Cardiac muscle cell (in vitro differentiated cells and primary cell): ENCODE measurements around the gene NUP205. TPM values are rescaled to one million over a fixed set of nuclear protein-coding genes. Genes with fewer than 3 reads are reported as not detected.

Experiments
- DNase-seq, 2 donors: peaks; one replicate each; pipeline versions ENCODE4 v3.0.0 to v3.0.0-alpha.2; 2010 to 2017; ENCODE audit warnings: low read depth in 1 of 2, low spot score in 1 of 2
- H3K27ac ChIP-seq: fragments of 200-600 bp; sonication (generic); 2 replicates; pipeline ENCODE4 v1.5.1; 2016
- H3K27me3 ChIP-seq: fragments of 200-600 bp; sonication (generic); 2 replicates; pipeline ENCODE4 v1.6.0; 2016; ENCODE audit warnings: control low read depth
- H3K36me3 ChIP-seq: fragments of 200-600 bp; sonication (generic); 2 replicates; pipeline ENCODE4 v1.5.1; 2016; ENCODE audit warnings: control low read depth
- H3K4me1 ChIP-seq: fragments of 200-600 bp; sonication (generic); 2 replicates; pipeline ENCODE4 v1.8.1; 2017; ENCODE audit warnings: low read depth, mild to moderate bottlenecking, mixed run types
- H3K4me3 ChIP-seq: fragments of 200-600 bp; sonication (generic); 2 replicates; pipeline ENCODE4 v1.5.1; 2016; ENCODE audit warnings: mild to moderate bottlenecking
- H3K9me3 ChIP-seq: fragments of 200-600 bp; sonication (generic); 2 replicates; pipeline ENCODE4 v1.5.1; 2017; ENCODE audit warnings: low read depth, mild to moderate bottlenecking, control low read depth
- polyA plus RNA-seq: library from polyadenylated mRNA; unstranded; fragments of >200 nt; fragmentation: Nextera tagmentation; extraction: Ambion mirVana; gene quantifications from 2 replicates; pipeline ENCODE4 v1.2.1, GENCODE V29; 2016
- total RNA-seq: library from RNA; depleted of rRNA; stranded (reverse); fragments of >200 nt; gene quantifications from 2 replicates; pipeline ENCODE4 v1.2.3, GENCODE V29; 2016
- TF ChIP-seq, protein P1 (sequence below): IDR thresholded peaks from 2 replicates; pipeline ENCODE4 v1.5.1; 2012; ENCODE audit warnings: low read depth, mild to moderate bottlenecking, low read length

Gene NUP205
- total and polyA plus RNA-seq, 2 experiments from 2014 or later: 21.8 to 33.9 TPM

DNA sequence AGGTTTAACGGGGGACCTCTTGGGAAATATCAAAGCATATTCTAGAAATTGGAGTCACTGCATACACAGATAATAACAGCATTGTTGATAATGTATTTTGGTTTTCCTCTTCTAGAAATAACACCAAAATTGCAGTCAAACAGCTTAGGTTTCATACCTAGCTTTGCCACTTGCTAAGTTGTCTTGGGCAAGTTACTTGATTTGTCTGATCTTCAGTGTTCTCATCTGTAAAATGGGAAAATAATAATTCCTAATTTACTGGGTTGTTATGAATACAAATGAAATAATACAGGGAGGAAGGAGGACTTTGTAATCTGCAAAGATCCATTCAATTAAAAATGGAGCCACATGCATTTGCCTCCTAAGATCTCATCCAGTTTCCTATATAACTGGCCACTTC, 20.3 kb upstream of the NUP205 start:
- no peak overlapping the region for H3K4me3 ChIP-seq
- H3K36me3 ChIP-seq: no peaks in the 10 kb centered on the region
- H3K27me3 ChIP-seq: no peaks in the 10 kb centered on the region
- no peak overlapping the region for H3K27ac ChIP-seq
- H3K9me3 ChIP-seq: no peaks in the 10 kb centered on the region
- TF ChIP-seq, protein P1, sequence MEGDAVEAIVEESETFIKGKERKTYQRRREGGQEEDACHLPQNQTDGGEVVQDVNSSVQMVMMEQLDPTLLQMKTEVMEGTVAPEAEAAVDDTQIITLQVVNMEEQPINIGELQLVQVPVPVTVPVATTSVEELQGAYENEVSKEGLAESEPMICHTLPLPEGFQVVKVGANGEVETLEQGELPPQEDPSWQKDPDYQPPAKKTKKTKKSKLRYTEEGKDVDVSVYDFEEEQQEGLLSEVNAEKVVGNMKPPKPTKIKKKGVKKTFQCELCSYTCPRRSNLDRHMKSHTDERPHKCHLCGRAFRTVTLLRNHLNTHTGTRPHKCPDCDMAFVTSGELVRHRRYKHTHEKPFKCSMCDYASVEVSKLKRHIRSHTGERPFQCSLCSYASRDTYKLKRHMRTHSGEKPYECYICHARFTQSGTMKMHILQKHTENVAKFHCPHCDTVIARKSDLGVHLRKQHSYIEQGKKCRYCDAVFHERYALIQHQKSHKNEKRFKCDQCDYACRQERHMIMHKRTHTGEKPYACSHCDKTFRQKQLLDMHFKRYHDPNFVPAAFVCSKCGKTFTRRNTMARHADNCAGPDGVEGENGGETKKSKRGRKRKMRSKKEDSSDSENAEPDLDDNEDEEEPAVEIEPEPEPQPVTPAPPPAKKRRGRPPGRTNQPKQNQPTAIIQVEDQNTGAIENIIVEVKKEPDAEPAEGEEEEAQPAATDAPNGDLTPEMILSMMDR: no peak
- no peak for DNase-seq
- no peaks in the 10 kb centered on the region for H3K4me1 ChIP-seq

DNA sequence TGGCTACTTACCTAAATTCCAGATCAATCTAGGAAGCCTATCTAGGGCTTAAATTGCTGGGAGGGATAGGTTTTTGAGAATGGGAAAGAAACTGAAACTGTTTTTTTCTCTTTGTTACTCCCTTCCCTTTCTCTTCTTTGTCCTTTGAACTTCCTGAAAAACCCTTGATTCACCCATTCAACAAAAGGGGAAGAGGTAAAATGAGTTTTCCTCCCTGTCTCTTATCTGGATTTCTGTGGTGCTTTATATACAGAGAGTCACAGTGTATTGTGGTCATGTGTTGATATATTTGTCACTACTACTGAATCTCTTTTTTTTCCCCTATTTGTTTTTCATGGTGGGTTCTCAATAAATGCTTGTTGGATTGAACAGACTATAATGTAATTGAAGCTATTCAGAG, 19.8 kb upstream of the NUP205 start:
- Histone ChIP-seq H3K27ac (no peak overlapping the region), H3K36me3 (no peaks in the 10 kb centered on the region), H3K27me3 (no peaks in the 10 kb centered on the region), H3K4me3 (no peak overlapping the region), H3K4me1 (no peaks in the 10 kb centered on the region), H3K9me3 (no peaks in the 10 kb centered on the region)
- TF ChIP-seq, protein P1: no peak
- DNase-seq: peak in 1 of 2 donors; percentile 7

DNA sequence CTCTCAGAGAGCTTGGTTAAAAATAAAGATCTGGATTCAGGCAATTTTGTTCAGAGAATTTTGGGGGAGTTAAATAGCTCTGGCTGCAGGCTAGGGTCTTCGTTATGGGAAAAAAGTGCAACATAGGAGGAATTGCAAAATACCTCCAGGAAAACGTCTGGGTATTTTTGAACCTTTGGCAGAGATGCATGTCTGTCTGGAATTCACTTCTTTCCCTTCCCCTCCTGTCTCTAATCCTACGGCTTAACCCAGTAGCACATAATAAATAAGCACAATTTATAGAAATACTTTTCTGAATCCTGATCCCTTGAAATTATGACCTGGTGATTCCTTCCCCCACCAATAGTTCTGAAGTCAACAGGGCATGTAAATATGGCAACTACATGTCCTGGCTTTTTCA, 19.3 kb upstream of the NUP205 start:
- TF ChIP-seq, protein P1: no peak
- no peaks in the 10 kb centered on the region for H3K9me3 ChIP-seq
- no peaks in the 10 kb centered on the region for H3K4me1 ChIP-seq
- no peak overlapping the region for H3K4me3 ChIP-seq
- H3K27me3 ChIP-seq: no peaks in the 10 kb centered on the region
- DNase-seq: peak in 1 of 2 donors; percentile 32
- no peak overlapping the region for H3K27ac ChIP-seq
- no peaks in the 10 kb centered on the region for H3K36me3 ChIP-seq

DNA sequence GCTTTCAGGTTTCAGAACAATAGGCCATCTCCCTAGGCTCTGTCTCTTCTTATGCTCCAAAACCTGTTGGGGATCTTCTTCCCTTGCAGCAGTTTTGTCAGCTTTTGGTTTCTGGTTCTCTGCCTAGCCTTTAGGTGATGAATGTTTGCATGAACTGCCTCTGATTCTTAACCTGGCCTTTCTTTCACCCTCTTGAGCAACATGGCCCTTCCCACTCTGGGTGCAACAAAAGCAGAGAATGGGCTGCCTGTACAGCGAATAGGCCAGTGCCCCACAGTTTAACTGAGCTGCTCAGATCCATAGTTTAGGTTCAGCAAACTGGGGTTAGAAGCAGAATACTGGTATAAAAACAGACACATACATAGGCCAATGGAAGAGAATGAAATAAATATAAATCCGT, 18.1 kb upstream of the NUP205 start:
- TF ChIP-seq, protein P1: no peak
- Histone ChIP-seq H3K27ac (no peak overlapping the region), H3K36me3 (no peaks in the 10 kb centered on the region), H3K27me3 (no peaks in the 10 kb centered on the region), H3K9me3 (no peaks in the 10 kb centered on the region), H3K4me3 (no peak overlapping the region), H3K4me1 (no peaks in the 10 kb centered on the region)
- DNase-seq: no peak

DNA sequence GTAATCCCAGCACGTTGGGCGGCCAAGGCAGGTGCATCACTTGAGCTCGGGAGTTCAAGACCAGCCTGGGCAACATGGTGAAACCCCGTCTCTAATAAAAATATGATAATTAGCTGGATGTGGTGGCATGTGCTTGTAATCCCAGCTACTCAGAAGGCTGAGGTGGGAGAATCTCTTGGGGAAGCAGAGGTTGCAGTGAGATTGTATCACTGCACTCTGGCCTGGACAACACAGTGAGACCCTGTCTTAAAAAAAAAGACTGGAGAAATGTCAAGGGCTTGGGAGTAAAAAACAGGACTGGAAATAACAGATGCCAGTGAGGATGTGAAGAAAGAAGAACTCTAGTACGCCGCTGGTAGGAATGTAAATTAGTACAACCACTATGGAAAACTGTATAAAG, 16.7 kb upstream of the NUP205 start:
- no peaks in the 10 kb centered on the region for H3K9me3 ChIP-seq
- TF ChIP-seq, protein P1: no peak
- DNase-seq: no peak

DNA sequence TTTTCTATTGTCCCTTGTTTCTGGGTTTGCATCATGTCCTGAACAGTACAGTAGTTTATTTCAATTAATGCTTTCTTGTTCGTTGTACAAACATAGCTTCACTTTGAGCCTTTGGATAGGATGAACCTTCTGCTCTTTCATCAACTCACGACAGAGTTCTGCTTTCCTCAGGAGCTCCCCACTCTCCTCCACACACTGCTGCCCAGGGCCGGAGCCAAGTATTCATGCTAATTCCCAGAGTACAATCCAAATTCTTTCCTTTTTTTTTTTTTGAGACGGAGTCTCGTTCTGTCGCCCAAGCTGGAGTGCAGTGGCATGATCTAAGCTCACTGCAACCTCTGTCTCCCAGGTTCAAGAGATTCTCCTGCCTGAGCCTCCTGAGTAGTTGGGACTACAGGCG, 7.5 kb upstream of the NUP205 start:
- Histone ChIP-seq H3K4me3 (no peak overlapping the region), H3K27me3 (no peaks in the 10 kb centered on the region), H3K36me3 (no peaks in the 10 kb centered on the region), H3K27ac (no peak overlapping the region), H3K4me1 (no peaks in the 10 kb centered on the region), H3K9me3 (no peaks in the 10 kb centered on the region)
- DNase-seq: no peak
- TF ChIP-seq, protein P1: no peak

More for the DNA sequence above, 16.7 kb upstream of the NUP205 start:
- Histone ChIP-seq H3K36me3 (no peaks in the 10 kb centered on the region), H3K4me3 (no peak overlapping the region), H3K4me1 (no peaks in the 10 kb centered on the region), H3K27ac (no peak overlapping the region), H3K27me3 (no peaks in the 10 kb centered on the region)
